H9 (cell line): Measurements from ENCODE around the gene STH. TPM values are rescaled to one million over a fixed set of nuclear protein-coding genes. Genes with fewer than 3 reads are reported as not detected.
A peak's percentile ranks its signal among the peaks of the same experiment; 100 is the strongest.

Experiments
- DNase-seq: peaks from one replicate; pipeline ENCODE4 v3.0.0-alpha.2; 2017
- H2AFZ ChIP-seq: one replicate; pipeline ENCODE4 v1.6.1; 2013; ENCODE audit warnings: mild to moderate bottlenecking, low read length, control low read depth, moderate library complexity
- H2AK5ac ChIP-seq: 2 replicates; pipeline ENCODE4 v1.6.1; 2013; ENCODE audit warnings: low read length, control low read depth, mixed read lengths; ENCODE audit not compliant: insufficient read length
- H2BK120ac ChIP-seq: one replicate; pipeline ENCODE4 v1.6.1; 2013; ENCODE audit warnings: low read depth, mild to moderate bottlenecking, low read length, control low read depth, inconsistent platforms; ENCODE audit not compliant: poor library complexity, severe bottlenecking
- H2BK12ac ChIP-seq: 2 replicates; pipeline ENCODE4 v1.6.1; 2013; ENCODE audit warnings: low read length, control low read depth, mixed read lengths, low read depth; ENCODE audit not compliant: insufficient read length
- H2BK15ac ChIP-seq: 2 replicates; pipeline ENCODE4 v1.6.1; 2013; ENCODE audit warnings: low read depth, low read length, control low read depth
- H2BK20ac ChIP-seq: one replicate; pipeline ENCODE4 v1.6.1; 2013; ENCODE audit warnings: low read depth, mild to moderate bottlenecking, low read length, control low read depth, inconsistent platforms; ENCODE audit not compliant: poor library complexity, severe bottlenecking
- H2BK5ac ChIP-seq: 2 replicates; pipeline ENCODE4 v1.6.1; 2013; ENCODE audit warnings: low read length, control low read depth, mixed read lengths; ENCODE audit not compliant: insufficient read length
- H3K14ac ChIP-seq: 2 replicates; pipeline ENCODE4 v1.6.1; 2013; ENCODE audit warnings: low read length, control low read depth; ENCODE audit not compliant: insufficient read depth
- H3K18ac ChIP-seq: 2 replicates; pipeline ENCODE4 v1.6.1; 2013; ENCODE audit warnings: low read depth, mild to moderate bottlenecking, mixed read lengths, low read length, control low read depth; ENCODE audit not compliant: insufficient read length
- H3K23ac ChIP-seq: 2 replicates; pipeline ENCODE4 v1.6.1; 2013; ENCODE audit warnings: low read length, control low read depth, mixed read lengths, low read depth; ENCODE audit not compliant: insufficient read length
- H3K23me2 ChIP-seq: 2 replicates; pipeline ENCODE4 v1.6.1; 2013; ENCODE audit warnings: low read depth, mild to moderate bottlenecking, mixed read lengths, low read length, control low read depth; ENCODE audit not compliant: insufficient read length, poor library complexity, severe bottlenecking
- H3K27ac ChIP-seq: 2 replicates; pipeline ENCODE4 v1.5.1; 2013; ENCODE audit warnings: low read length, control low read depth, mixed read lengths, low read depth; ENCODE audit not compliant: insufficient read length
- H3K27me3 ChIP-seq: 2 replicates; pipeline ENCODE4 v1.6.1; 2013; ENCODE audit warnings: low read length, control low read depth, inconsistent platforms; ENCODE audit not compliant: insufficient read depth
- H3K4ac ChIP-seq: 2 replicates; pipeline ENCODE4 v1.6.1; 2013; ENCODE audit warnings: low read depth, mild to moderate bottlenecking, control low read depth, inconsistent platforms, low read length, moderate library complexity
- H3K4me1 ChIP-seq: 2 replicates; pipeline ENCODE4 v1.6.1; 2013; ENCODE audit warnings: low read length, control low read depth, inconsistent platforms; ENCODE audit not compliant: insufficient read depth
- H3K4me2 ChIP-seq: 2 replicates; pipeline ENCODE4 v1.6.1; 2013; ENCODE audit warnings: low read length, control low read depth, mixed read lengths; ENCODE audit not compliant: insufficient read length, insufficient read depth
- H3K56ac ChIP-seq: 2 replicates; pipeline ENCODE4 v1.6.1; 2013; ENCODE audit warnings: low read depth, mild to moderate bottlenecking, mixed read lengths, low read length, control low read depth; ENCODE audit not compliant: insufficient read length
- H3K79me1 ChIP-seq: 2 replicates; pipeline ENCODE4 v1.6.1; 2013; ENCODE audit warnings: low read depth, mild to moderate bottlenecking, moderate library complexity, low read length, control low read depth, inconsistent platforms; ENCODE audit not compliant: insufficient read depth, poor library complexity, severe bottlenecking
- H3K79me2 ChIP-seq: 2 replicates; pipeline ENCODE4 v1.6.1; 2013; ENCODE audit warnings: low read length, control low read depth, inconsistent platforms; ENCODE audit not compliant: insufficient read depth
- H3K9ac ChIP-seq: 2 replicates; pipeline ENCODE4 v1.6.1; 2013; ENCODE audit warnings: low read length, control low read depth, mixed read lengths; ENCODE audit not compliant: insufficient read length; ENCODE audit errors: extremely low read depth
- H3K9me3 ChIP-seq: one replicate; pipeline ENCODE4 v1.6.1; 2013; ENCODE audit warnings: low read depth, low read length, inconsistent platforms; ENCODE audit not compliant: control insufficient read depth
- H3T11ph ChIP-seq: one replicate; pipeline ENCODE4 v1.6.1; 2013; ENCODE audit warnings: mild to moderate bottlenecking, low read length, control low read depth, inconsistent platforms
- H4K20me1 ChIP-seq: one replicate; pipeline ENCODE4 v1.6.1; 2013; ENCODE audit not compliant: control insufficient read depth, insufficient read length, insufficient read depth
- H4K5ac ChIP-seq: 2 replicates; pipeline ENCODE4 v1.6.1; 2013; ENCODE audit warnings: low read depth, mild to moderate bottlenecking, mixed read lengths, low read length, control low read depth; ENCODE audit not compliant: insufficient read length
- H4K8ac ChIP-seq: replicated peaks from 2 replicates; pipeline ENCODE4 v1.6.1; 2013; ENCODE audit warnings: low read length, control low read depth, mixed read lengths, low read depth; ENCODE audit not compliant: insufficient read length
- H4K91ac ChIP-seq: 2 replicates; pipeline ENCODE4 v1.6.1; 2013; ENCODE audit warnings: low read depth, mild to moderate bottlenecking, moderate library complexity, mixed read lengths, low read length, control low read depth; ENCODE audit not compliant: insufficient read length
- H3K27ac Mint-ChIP-seq, 3 experiments: 2 replicates in 2 of 3; 3 replicates in 1 of 3; pipeline ENCODE4 v1.8.0; 2020 to 2021; ENCODE audit warnings: mixed read lengths in 3 of 3, mild to moderate bottlenecking in 1 of 3, moderate library complexity in 1 of 3
- H3K27me3 Mint-ChIP-seq: 2 replicates; pipeline ENCODE4 v1.8.0; 2021; ENCODE audit warnings: low read depth, mild to moderate bottlenecking, moderate library complexity, mixed read lengths
- H3K36me3 Mint-ChIP-seq, 3 experiments: 2 replicates in 2 of 3; 3 replicates in 1 of 3; pipeline ENCODE4 v1.8.0; 2020 to 2021; ENCODE audit warnings: low read depth in 3 of 3, mixed read lengths in 3 of 3; ENCODE audit not compliant: insufficient read depth in 1 of 3
- H3K4me1 Mint-ChIP-seq, 2 experiments: 2 replicates each; pipeline ENCODE4 v1.8.0; 2020; ENCODE audit warnings: mixed read lengths in 2 of 2
- H3K4me3 Mint-ChIP-seq, 2 experiments: 2 replicates in 1 of 2; 3 replicates in 1 of 2; pipeline ENCODE4 v1.8.0; 2020 to 2021; ENCODE audit warnings: mild to moderate bottlenecking in 2 of 2, mixed read lengths in 2 of 2, moderate library complexity in 1 of 2
- H3K9me3 Mint-ChIP-seq, 2 experiments: 2 replicates in 1 of 2; 3 replicates in 1 of 2; pipeline ENCODE4 v1.8.0; 2020; ENCODE audit warnings: mild to moderate bottlenecking in 2 of 2, mixed read lengths in 2 of 2, moderate library complexity in 1 of 2
- CTCF ChIP-seq: fragments of 200-600 bp; sonication (generic); conservative IDR thresholded peaks from 3 replicates; pipeline ENCODE4 v1.8.0; 2021; ENCODE audit warnings: antibody characterized with exemption, mild to moderate bottlenecking
- WGBS: extraction: QIAGEN DNeasy Blood & Tissue Kit; methylation state at CpG from one replicate; pipeline ENCODE4 v1.1.7; 2013; ENCODE audit warnings: missing lambda C conversion rate, low lambda C conversion rate, mixed read lengths; ENCODE audit not compliant: insufficient read length; ENCODE audit errors: extremely low coverage; 5-methylcytosine and 5-hydroxymethylcytosine counted together
- total RNA-seq: library from RNA; stranded (reverse); gene quantifications from 2 replicates; pipeline ENCODE4 v1.2.1, GENCODE V29; 2021

The STH gene
- total RNA-seq, 1 experiment from 2014 or later = not detected

- Histone ChIP-seq H3K4me2 (no peak overlapping the region), H4K8ac (no peak overlapping the region), H4K20me1 (no peaks in the 10 kb centered on the region), H2BK15ac (no peak overlapping the region), H3K79me2 (no peaks in the 10 kb centered on the region), H3K18ac (no peak overlapping the region), H2BK12ac (no peak overlapping the region), H3K9ac (no peak overlapping the region), H3K4ac (no peak overlapping the region), H3K23me2 (no peaks in the 10 kb centered on the region), H4K91ac (no peak overlapping the region), H3K79me1 (no peaks in the 10 kb centered on the region), H3K23ac (no peak overlapping the region), H2AK5ac (no peak overlapping the region), H2BK120ac (no peak overlapping the region), H3K56ac (no peak overlapping the region), H3K27ac (no peak overlapping the region), H3K4me1 (no peaks in the 10 kb centered on the region), H4K5ac (no peak overlapping the region), H3K14ac (no peak overlapping the region), H2BK5ac (no peak overlapping the region), H3K27me3 (no peaks in the 10 kb centered on the region), H3T11ph (no peak overlapping the region), H2AFZ (no peak overlapping the region), H2BK20ac (no peak overlapping the region), H3K9me3 (no peaks in the 10 kb centered on the region)
- Mint-ChIP-seq H3K27me3 (no peaks in the 10 kb centered on the region; the same call in 1 of the 2 replicates), H3K9me3 (peaks cover 0 to under 1% of the 10 kb centered on the region in 2 experiments; a peak in 1 of 5 replicates), H3K4me3 (no peak overlapping the region), H3K36me3 (no peaks in the 10 kb centered on the region), H3K27ac (peak overlapping the region in 1 of 3 experiments; percentile 87; a peak in 1 of 7 replicates), H3K4me1 (peaks cover 0 to 5% of the 10 kb centered on the region in 2 experiments; a peak in 1 of 4 replicates)
- no peak for TF ChIP-seq CTCF
- DNase-seq = no peak
- WGBS = no CpG with 5 or more reads among the region's 2 CpGs
These were observed 1.7 kb downstream of the STH start for GRCh38 chr17:46000757-46001156.
